ENCODE data around the gene RNF31. TPM values are rescaled to one million over a fixed set of nuclear protein-coding genes. Genes with fewer than 3 reads are reported as not detected.

The RNF31 gene
- polyA plus RNA-seq, 1 donor from 2014 or later = 98.7 TPM

DNA sequence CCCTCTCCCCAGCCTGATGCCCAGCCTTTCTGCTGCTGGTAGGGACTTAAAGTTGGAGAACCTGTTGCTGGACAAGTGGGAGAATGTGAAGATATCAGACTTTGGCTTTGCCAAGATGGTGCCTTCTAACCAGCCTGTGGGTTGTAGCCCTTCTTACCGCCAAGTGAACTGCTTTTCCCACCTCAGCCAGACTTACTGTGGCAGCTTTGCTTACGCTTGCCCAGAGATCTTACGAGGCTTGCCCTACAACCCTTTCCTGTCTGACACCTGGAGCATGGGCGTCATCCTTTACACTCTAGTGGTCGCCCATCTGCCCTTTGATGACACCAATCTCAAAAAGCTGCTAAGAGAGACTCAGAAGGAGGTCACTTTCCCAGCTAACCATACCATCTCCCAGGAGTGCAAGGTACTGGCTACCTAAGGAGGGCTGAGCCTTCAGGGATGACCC is 59.8 kb downstream of the RNF31 start:
- no peak for TF ChIP-seq TAF1 (IDR thresholded peaks at IDR 0.05; ENCODE audit: low read depth)
- TF ChIP-seq EZH2 (IDR thresholded peaks at IDR 0.05; ENCODE audit: borderline replicate concordance, insufficient read depth, low read length, poor library complexity, severe bottlenecking) = no peak
- no peak for TF ChIP-seq POLR2AphosphoS5 (IDR thresholded peaks at IDR 0.05)
- TF ChIP-seq, protein P1, sequence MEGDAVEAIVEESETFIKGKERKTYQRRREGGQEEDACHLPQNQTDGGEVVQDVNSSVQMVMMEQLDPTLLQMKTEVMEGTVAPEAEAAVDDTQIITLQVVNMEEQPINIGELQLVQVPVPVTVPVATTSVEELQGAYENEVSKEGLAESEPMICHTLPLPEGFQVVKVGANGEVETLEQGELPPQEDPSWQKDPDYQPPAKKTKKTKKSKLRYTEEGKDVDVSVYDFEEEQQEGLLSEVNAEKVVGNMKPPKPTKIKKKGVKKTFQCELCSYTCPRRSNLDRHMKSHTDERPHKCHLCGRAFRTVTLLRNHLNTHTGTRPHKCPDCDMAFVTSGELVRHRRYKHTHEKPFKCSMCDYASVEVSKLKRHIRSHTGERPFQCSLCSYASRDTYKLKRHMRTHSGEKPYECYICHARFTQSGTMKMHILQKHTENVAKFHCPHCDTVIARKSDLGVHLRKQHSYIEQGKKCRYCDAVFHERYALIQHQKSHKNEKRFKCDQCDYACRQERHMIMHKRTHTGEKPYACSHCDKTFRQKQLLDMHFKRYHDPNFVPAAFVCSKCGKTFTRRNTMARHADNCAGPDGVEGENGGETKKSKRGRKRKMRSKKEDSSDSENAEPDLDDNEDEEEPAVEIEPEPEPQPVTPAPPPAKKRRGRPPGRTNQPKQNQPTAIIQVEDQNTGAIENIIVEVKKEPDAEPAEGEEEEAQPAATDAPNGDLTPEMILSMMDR (IDR thresholded peaks at IDR 0.05; ENCODE audit: poor library complexity, severe bottlenecking) = no peak
- TF ChIP-seq EP300 (conservative IDR thresholded peaks at IDR 0.05; ENCODE audit: poor library complexity, severe bottlenecking) = no peak
- no peak for TF ChIP-seq RAD21 (conservative IDR thresholded peaks at IDR 0.05)
- no peak for TF ChIP-seq MXI1 (conservative IDR thresholded peaks at IDR 0.05; ENCODE audit: poor library complexity, severe bottlenecking)
- no peak for TF ChIP-seq REST (IDR thresholded peaks at IDR 0.05; ENCODE audit: borderline replicate concordance)
- TF ChIP-seq SMC3 (conservative IDR thresholded peaks at IDR 0.05; ENCODE audit: poor library complexity) = no peak
- Histone ChIP-seq H3F3A (ENCODE audit: insufficient read depth, low read length, poor library complexity, severe bottlenecking) (no peaks in the 10 kb centered on the region), H3K9me3 (ENCODE audit: low read length) (no peaks in the 10 kb centered on the region), H3K27me3 (ENCODE audit: insufficient read depth, low read depth, low read length) (no peaks in the 10 kb centered on the region), H3K9me2 (ENCODE audit: insufficient read depth, low read length) (no peaks in the 10 kb centered on the region), H4K20me1 (ENCODE audit: insufficient read depth) (no peaks in the 10 kb centered on the region), H3K79me2 (replicated peaks; ENCODE audit: insufficient read depth, low read length) (no peaks in the 10 kb centered on the region), H3K9ac (ENCODE audit: low read length) (no peak overlapping the region), H2AFZ (ENCODE audit: low read depth, low read length) (no peak overlapping the region), H3K36me3 (ENCODE audit: insufficient read depth, low read length) (no peaks in the 10 kb centered on the region), H3K4me2 (ENCODE audit: low read length) (no peak overlapping the region), H3K27ac (ENCODE audit: low read length) (no peak overlapping the region), H3K4me3 (ENCODE audit: low read length) (no peak overlapping the region)

GRCh38 chr14:24207625-24208024 is 60.3 kb downstream of the RNF31 start:
- Histone ChIP-seq H3K79me2 (replicated peaks; ENCODE audit: insufficient read depth, low read length) (no peaks in the 10 kb centered on the region), H3K4me2 (ENCODE audit: low read length) (no peak overlapping the region), H3K9me2 (ENCODE audit: insufficient read depth, low read length) (no peaks in the 10 kb centered on the region), H3K9ac (ENCODE audit: low read length) (no peak overlapping the region), H3K36me3 (ENCODE audit: insufficient read depth, low read length) (no peaks in the 10 kb centered on the region), H2AFZ (ENCODE audit: low read depth, low read length) (no peak overlapping the region), H3K27me3 (ENCODE audit: insufficient read depth, low read depth, low read length) (no peaks in the 10 kb centered on the region), H4K20me1 (ENCODE audit: insufficient read depth) (no peaks in the 10 kb centered on the region), H3F3A (ENCODE audit: insufficient read depth, low read length, poor library complexity, severe bottlenecking) (no peaks in the 10 kb centered on the region), H3K4me3 (ENCODE audit: low read length) (no peak overlapping the region), H3K9me3 (ENCODE audit: low read length) (no peaks in the 10 kb centered on the region), H3K27ac (ENCODE audit: low read length) (no peak overlapping the region)
- TF ChIP-seq EZH2 (IDR thresholded peaks at IDR 0.05; ENCODE audit: borderline replicate concordance, insufficient read depth, low read length, poor library complexity, severe bottlenecking) (no peak), EP300 (conservative IDR thresholded peaks at IDR 0.05; ENCODE audit: poor library complexity, severe bottlenecking) (no peak), SMC3 (conservative IDR thresholded peaks at IDR 0.05; ENCODE audit: poor library complexity) (no peak), POLR2AphosphoS5 (IDR thresholded peaks at IDR 0.05) (no peak), MXI1 (conservative IDR thresholded peaks at IDR 0.05; ENCODE audit: poor library complexity, severe bottlenecking) (no peak), REST (IDR thresholded peaks at IDR 0.05; ENCODE audit: borderline replicate concordance) (no peak), RAD21 (conservative IDR thresholded peaks at IDR 0.05) (no peak), TAF1 (IDR thresholded peaks at IDR 0.05; ENCODE audit: low read depth) (no peak)
- TF ChIP-seq, protein P1 (IDR thresholded peaks at IDR 0.05; ENCODE audit: poor library complexity, severe bottlenecking) = no peak

All from neural cell (in vitro differentiated cells).